ENCODE measurements around the gene CDCA8.
"Not testable (repeated sequence)": the region's sequence is repeated elsewhere in the genome, so short reads cannot be mapped to it uniquely, and the experiment has no call there.

CDCA8 gene

DNA sequence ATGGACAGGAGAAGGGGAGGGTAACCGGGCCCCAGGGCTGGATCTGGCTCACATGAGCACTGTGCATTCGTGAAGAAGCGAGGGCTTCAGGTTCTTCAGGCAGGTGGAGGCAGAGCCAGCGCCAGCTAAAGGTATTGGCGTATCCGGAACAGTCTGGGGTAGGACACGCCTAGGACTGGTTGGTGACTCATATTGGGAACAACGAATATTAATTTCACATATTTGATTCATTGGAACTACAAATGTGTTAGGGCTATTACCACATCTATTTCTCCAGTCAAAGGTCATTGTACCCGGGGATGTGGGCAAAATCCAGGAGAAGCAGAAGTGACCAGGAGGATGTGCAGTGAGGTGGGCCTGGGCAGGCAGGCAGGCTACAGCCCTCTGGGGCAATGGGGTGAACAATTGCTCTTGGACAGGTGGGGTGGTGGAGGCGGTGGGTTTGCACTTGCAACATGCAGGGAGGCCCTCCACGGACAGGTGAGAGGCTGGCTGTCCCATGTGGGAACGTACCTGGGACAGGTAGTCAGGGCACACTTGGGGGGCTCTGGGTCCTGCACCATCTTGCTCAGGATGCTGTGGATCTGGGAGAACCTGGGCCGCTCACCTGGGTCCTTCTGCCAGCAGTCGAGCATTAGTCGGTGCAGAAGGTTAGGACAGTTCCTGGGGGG is 26.7 kb downstream of the CDCA8 start:
- no peak for DNase-seq

DNA sequence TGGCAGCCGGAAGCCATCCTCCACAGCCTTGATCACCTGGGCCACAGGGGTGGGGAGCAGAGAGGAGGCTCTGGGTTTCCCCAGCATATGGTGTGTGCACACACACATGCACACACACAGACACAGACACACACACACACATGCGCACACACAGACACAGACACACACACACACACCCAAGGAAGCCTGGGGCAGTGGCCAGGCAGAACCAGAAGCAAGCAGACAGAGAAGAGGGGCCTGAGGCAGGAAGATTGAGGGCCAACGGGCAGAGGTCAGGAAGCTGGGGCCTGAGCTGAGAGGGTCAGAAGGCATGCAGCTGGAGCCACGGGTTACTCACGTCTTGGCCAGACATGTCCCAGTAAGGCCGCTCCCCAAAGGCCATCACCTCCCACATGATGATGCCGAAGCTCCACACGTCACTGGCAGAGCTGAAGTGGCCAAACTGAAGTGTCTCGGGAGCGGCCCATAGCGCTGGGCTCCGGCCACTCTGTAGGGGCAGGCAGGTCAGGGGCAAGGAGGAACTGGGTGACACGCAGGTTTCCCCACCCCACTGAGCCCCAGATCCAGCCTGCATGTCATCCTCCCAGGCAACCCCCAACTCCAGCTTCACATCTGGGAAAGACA is 27.4 kb downstream of the CDCA8 start:
- no peak for DNase-seq

GRCh38 chr1:37720231-37721130 is 28.2 kb downstream of the CDCA8 start:
- no peak for DNase-seq

DNA sequence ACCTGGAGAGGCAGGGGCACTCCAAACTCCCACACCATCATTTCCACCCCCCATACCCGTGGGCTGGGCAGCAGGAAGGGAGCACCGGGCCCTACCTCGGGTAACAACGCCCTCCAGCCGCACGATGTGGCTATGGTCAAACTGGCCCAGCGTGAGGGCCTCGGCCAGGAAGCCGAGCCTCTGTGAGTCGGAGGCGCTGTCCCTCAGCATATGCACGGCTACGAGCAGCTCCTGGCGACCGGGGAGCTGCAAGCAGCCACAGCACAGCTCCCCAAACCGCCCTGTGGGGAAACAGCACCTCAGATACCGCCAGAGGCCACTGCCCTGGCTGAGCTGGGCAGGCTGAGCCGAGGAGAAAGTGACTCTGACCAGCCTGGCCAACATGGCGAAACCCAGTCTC is 29.2 kb downstream of the CDCA8 start:
- DNase-seq, result no peak

GRCh38 chr1:37722181-37723071 is 30.1 kb downstream of the CDCA8 start:
- DNase-seq, result no peak

GRCh38 chr1:37723072-37723389 is 30.7 kb downstream of the CDCA8 start:
- DNase-seq, result no peak

GRCh38 chr1:37723390-37724078 is 31.2 kb downstream of the CDCA8 start:
- DNase-seq, result no peak

DNA sequence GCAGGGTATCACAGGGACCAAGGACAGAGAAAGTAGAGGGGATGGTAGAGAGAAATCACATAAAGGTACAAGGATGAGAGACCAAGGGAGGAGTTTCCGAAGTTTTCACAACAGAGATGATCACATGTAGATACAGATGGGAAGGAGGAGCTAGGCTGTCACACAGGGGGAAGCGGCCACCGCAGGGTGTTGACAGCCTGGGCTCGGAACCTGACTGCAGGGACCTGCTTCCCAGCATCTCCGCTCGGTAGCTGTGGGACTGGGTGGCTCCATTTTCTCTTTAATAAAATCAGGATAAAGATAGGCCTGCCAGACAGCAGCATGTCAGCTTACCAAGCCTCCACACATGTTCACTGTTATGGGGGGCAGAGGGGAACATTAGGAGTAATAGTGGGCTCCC is 32.3 kb downstream of the CDCA8 start:
- no peak for DNase-seq

DNA sequence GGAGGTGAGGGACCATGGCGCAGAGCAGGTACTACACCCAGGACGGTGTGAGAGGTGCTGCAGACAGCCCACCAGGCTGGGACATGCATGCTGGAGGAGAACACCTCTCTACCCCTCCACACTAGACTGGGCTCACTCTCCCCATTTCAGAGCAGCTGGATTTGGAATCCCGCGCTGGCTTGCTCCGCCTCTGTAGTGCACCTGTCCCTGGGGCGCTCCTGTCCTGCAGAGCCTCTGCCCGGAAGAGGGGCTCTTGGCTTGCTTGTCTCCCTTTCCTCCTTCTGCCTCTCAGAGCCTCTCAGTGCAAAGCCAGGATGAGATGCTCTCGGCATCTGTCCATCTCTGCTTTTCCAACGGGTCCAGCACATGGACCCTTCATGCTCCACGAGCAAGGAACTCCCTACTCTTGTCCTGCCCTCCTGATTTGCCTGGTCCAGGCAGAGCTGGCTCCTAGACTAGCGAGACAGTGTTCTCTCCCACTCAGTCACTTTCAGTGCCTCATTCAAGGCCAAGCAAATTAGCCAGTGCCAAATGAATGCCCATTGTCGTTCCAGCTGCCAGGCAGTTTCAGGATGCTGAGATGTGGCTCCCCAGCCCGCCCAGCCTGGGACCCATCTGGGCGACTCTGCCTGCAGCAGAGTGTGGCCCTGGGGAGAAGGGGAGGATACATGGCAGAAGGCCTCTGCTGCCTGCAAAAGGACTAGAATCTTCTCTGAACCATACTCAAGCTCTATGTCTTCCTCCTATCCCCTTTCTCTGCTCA is 33.7 kb downstream of the CDCA8 start:
- DNase-seq, result no peak

- DNase-seq, result no peak
Observed at GRCh38 chr1:37726751-37727585, 34.7 kb downstream of the CDCA8 start.

- no peak for DNase-seq
Observed at GRCh38 chr1:37728416-37728815, 36.1 kb downstream of the CDCA8 start.

GRCh38 chr1:37730376-37730775 is 38.1 kb downstream of the CDCA8 start:
- no peak for DNase-seq

DNA sequence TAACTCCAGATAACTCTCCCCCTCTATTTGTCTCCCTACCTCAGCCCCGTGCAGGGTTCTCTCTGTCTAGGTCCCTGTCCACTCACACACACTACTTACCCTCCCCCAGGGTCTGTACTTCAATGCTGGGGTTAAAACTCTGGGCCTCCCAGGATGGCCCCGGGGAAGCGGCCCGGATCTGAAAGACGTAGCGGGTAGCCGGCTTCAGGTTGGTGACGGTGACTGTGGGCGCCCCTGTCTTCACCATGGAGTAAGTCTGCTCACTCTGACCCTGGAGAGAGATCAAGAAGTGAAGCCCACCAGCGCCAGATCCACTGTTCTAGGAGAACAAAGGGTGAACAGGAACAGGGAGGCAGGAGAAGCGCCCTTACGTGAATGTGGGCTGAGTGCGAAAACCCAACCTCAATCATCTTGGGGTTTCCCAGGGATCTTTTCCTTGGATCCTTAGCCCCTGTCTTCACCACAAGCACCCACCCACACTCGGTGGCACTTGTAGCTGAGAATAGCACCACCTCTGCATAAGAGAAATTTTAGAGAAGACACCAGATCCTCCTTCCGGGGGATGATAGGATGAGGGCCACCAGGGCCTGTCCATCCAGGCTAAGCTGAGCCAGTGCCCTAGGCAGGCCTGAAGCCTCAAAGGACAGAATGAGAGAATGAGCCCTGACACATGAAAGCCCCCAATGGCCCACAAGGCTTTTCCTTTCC is 39.1 kb downstream of the CDCA8 start:
- no peak for DNase-seq

DNA sequence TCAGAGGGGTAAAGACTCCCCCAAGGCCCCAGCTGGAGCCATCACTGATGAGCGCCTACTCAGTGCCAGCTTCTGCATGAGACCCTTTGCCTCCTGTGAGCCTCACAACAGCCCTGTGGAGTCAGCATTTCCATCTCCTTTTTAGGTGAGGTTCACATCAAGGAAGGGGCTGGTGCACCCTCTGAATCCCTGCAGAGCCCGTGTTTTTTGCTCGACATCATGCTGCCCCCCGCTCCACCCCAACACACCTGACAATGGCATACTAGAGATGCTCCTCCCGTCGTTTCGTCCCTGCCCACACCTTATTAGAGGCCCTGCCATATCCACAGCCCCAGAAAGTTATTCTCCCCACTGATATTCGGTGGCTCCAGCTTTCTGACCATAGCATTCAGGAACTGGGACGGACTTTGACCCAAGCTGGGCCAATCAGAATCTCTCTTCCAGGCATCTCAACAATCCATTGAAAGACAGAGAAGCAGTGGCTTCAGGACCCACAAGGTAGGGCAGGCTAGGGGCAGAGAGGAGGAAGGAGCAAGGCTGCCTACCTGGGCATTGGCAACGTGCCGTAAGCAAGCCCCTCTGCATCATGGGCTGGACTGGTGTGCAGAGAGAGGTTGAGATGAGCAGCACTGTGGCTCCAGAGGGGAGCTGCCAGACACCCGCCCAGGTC is 39.9 kb downstream of the CDCA8 start:
- DNase-seq, result no peak

DNA sequence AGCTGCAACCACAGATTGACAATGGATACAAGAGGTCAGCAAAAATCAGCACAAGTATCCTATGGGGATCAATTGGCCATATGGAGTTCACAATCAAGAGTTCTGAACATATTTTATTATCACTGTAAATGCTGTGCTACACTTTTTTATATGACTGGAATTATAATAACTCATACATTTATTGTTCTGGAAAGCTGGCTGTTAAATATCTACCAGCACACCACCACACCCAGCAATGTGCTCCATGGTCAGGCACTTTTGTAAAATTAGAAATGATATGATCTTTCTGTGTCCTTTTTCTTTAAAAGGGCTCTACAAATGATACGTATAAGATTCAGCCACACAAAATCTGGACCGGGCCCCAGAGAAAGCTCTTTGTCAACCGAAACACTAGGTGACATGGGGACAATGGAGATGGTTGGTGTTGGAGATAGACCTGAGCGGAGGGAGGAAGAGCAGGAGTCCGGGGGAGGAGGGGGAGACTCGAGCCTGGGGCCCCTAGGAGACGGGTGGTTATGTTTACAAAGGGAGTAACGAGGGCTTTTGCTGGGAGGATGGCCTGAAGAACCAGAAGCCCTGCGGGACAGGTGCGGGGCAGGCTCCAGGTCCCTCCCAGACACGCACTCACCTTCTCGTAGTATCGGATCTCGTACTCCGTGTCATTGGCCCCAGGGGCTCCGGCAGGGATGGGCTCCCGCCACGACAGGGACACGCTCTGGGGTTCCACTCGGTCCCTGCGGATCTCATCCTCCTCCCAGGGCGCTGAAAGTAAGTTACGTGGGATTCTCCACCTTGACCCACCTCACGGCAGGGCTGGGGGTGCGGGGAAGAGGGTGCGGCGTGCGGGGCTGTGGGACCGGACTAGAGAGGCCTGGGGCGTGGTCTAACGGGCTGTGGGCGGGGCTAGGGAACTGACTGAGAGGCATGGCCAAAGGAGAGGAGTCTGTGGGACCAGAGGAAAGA is 42.6 kb downstream of the CDCA8 start:
- DNase-seq, result no peak

- not testable (repeated sequence) for DNase-seq
Observed at GRCh38 chr1:37737975-37738374, 45.7 kb downstream of the CDCA8 start.

DNA sequence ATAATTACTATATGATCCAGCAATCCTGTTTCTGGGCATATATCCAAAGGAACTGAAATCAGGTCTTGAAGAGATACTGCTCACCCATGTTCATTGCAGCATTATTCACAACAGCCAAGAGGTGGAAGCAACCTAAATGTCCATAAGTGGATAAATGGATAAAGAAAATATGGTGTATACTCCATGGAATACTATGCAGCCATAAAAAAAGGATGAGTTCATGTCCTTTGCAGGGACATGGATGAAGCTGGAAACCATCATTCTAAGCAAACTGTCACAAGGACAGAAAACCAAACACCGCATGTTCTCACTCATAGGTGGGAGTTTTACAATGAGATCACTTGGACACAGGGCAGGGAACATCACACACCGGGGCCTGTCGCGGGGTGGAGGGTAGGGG is 46.3 kb downstream of the CDCA8 start:
- not testable (repeated sequence) for DNase-seq

GRCh38 chr1:37739222-37739621 is 46.9 kb downstream of the CDCA8 start:
- DNase-seq, result peak; percentile 25

All from activated CD4-positive, alpha-beta T cell treated with anti-CD3 and anti-CD28 coated beads, Interleukin-2, amount 50 U/mL, for 16 hours (primary cell).